NCI-H510A treated with DMSO at 0.1 percent for 48 hours (cell line): ENCODE data around the gene RNU6-8.

Experiments
- DNase-seq: peaks from one replicate; lab custom pipeline; 2025; lab: John Stamatoyannopoulos, UW

RNU6-8 gene

DNA sequence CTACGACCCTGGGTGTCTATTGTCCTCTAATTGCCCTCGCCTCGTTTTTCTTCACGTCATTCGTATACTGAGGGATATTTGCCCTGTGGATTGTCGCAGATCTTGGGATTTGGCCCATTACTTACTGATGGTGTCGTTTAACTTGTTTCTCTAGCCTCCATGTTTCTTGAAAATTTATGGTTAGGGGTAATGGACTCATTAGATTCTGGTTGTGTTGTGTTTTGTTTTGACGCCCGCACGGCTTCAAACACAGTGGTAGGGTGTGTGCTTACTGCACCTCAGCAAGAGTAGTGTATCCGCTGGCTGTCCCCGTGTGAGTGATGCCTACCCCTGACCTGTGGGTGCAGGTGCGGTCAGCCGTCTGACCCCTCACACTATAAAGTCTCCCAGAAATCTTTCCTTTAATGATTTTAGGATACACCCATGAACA, 874 bp upstream of the RNU6-8 start:
- peak; percentile 56 for DNase-seq

DNA sequence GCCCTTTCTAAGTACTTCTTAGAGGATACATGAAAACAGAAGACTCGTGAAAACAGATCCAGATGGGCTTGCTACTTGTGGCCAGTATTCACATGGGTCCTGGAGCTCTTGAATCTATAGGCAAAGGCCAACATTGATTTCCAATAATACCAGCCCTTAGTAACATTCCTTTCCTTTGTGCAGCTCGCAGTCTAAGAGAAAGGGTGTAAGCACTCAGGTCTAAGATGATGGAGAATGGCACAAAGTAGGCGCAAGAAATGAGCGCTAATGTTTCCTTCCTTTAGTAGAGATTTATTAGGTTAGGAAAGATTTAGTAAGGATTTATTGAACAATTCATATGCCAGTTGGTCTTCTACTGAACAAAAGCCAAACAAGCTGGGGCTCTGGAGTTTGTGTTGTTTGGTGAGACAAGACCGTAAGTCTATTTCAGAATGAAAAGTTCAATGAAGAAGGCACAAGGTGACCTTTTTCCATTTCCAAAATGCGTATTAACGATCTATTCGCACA, 525 bp downstream of the RNU6-8 start:
- DNase-seq = peak; percentile 49

DNA sequence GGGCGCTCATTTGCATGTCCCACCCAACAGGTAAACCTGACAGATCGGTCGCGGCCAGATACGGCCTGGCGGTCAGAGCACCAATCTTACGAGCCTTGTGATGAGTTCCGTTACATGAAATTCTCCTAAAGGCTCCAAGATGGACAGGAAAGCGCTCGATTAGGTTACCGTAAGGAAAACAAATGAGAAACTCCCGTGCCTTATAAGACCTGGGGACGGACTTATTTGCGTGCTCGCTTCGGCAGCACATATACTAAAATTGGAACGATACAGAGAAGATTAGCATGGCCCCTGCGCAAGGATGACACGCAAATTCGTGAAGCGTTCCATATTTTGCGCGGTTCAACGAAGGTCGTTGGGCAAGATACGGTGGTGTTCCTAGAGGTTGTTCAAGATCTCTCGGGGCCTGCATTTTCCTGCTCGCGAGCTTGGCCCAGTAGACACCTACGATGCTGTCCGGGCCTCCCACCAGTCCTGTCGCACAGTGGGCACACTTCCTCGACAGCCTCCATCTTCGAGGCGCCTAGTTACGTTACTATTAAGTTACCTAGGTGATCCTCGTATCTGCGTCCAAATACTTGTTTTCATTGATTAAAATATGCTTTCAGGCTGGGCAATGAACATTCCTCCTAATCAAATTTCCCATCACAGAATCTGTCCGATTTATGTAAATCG, 1.1 kb downstream of the RNU6-8 start, which contains the start of gene RNU6-7:
RNU6-7 (plus strand) TSS at position 230 of the 675 bp plus-strand sequence.
- peak; percentile 49 for DNase-seq

DNA sequence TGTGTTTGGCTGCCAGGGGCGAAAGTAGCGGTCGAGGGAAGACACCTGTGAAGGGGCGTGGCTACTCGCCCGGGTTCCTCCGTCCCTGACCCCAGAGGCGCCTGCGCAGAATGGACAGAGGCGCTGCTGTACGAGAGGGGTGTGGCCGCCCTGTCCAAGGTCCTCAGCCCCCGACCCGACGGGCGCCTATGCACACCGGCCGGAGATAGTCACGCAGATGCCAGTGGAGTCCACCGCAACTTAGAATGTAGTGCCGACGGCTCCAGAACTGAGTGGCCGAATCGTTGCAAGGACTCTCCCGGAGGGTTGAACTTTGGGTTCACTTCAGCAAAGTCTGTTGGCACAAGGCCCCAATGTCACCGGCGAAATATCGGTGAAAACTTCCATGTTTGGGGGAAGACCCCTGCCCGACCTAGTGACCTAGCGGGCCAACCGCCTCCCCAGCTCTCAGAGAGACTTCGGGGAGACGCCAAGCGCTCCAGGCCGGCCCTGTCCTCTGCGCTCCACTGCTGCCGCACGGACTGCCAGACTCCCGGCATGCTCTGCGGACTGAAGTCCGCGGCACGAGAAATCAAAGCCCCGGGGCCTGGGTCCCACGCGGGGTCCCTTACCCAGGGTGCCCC, 1.8 kb downstream of the RNU6-8 start:
- peak; percentile 89 for DNase-seq

DNA sequence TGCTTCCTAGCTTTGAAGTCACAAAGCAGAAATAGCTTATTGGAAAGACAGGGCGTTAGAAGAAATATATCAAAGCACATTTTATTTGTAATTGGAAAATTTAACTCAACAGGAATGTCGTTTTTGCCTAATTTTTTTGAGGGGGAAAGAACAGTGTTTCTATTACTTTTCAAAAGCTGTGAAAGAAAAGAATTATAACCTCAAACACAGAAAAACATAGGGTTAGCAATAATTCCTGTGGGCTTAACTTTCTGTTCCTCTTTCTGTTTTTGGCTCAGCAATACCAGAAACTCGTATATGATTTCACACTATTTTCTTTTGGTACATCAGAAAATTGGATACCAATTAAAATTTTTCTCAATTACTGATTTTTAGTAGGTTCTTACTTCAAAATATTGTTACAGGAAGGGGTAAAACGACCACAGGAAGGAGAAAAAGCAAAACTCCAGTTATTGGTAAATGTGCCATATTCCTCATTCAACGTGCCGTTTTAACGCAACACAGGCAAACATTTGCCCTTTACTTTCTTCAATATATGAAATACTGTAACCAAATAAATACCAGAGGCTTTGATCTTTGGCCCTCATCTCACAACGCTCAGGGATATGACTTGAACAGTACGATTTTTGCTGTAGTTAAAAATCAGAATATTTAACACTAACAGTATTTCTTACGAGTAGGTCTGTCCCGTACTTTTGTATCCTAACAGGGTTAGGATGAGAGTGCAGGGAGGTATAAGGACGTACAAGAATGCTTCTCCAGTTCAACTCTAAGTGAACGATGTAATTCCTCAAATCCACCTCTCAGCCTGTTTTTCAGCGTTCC, 2.5 kb downstream of the RNU6-8 start:
- no peak for DNase-seq

DNA sequence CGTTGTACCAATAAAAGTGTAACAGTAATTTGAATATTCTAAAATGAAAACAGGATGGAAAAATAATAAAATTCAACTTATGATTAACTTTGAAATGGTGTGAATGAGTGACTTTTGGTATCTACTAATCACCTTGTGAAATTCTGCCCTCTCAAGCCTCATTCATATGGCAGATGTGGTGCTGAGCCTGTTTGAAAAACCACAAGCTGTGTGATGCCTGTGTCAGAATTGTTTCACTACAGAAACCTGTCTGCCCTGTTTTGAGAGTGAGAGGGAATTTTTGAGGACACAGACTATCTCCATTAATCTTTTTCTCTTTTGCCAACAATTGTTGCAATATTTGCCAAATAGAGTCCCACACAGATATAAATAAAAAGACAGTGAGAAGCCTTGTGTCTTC, 5.2 kb downstream of the RNU6-8 start:
- no peak for DNase-seq

DNA sequence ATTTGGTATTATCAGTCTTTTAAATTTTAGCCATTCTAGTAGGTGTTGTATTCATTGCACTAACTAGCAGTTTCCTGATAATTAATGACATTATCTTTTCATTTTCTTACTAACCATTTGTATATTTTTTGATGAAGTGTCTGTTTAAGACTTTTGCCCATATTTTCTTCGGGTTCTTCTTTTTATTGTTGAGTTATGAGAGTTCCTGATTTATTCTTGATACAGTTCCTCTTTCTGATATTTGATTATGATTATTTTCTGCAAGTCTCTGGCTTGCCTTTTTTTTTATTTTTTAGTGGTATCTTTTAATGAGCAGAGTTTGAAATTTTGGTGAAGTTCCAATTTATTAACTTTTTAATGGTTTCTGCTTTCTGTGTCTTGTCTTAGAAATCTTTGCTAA, 7.4 kb downstream of the RNU6-8 start:
- no peak for DNase-seq

DNA sequence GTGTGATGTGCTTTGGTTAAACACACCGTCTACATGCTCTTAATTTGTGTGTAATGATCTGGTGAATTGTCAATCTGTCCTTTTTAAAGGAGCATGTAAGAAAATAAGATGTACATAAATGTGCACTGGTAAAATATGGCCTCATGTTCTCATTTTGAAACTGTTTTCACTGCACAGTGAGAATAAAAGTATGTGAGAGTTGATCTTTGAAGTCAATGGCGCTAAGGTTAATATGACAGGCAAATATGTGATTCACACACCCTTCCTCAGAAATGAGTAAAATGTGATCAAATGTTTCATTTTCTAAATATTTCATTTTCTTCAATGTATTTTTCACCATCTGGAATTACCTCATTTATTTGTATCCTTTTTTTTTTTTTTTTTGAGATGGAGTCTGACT, 9.5 kb downstream of the RNU6-8 start:
- no peak for DNase-seq

DNA sequence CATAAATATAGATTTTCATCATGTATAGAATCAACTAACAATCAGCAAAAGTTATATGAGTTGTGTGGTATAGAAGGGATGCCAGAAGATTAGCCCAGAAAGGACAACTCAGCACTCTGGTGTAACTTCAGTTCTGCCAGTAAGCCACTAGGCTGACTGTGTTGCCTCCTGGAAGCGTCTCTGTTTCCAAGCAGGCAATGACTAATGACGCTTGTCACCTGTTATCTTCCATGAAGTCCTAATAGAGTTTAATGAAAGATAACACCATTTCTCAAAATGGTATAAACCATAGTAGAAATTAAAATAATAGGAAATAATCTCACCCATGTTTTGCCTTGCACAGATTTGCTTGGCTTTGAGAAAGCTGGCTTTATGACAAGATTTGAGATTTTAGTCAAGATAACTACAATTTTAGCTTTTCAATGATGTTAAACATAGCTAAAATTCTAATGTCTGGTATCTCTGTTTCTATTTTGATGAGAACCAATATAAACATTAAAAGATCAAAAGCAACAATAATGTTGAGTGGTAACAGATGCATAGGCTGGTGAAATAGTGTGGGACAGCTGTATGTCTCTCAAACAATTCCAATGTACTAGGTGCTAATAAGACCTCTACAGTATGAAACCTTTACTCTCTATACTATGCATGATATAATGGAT, 10.2 kb downstream of the RNU6-8 start:
- DNase-seq = no peak

DNA sequence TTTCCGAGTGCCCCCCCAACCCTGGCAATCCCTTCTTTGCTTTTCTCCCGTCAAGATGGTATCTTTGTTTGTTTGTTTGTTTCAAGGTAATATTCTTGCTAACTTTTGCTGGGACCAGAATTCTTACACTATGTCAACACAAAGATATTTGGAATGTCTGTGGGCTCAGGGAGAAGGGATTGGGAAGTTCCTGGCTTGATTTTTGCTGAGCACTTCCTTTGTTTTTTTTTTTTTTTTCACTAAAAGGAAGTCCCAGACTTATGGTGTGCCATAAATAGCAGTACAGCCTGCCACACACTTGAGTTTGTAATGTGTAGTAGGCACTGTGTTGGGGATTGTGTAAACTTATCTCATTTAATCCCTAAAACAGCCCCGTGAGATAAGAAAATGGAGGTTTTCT, 12.4 kb downstream of the RNU6-8 start:
- no peak for DNase-seq

DNA sequence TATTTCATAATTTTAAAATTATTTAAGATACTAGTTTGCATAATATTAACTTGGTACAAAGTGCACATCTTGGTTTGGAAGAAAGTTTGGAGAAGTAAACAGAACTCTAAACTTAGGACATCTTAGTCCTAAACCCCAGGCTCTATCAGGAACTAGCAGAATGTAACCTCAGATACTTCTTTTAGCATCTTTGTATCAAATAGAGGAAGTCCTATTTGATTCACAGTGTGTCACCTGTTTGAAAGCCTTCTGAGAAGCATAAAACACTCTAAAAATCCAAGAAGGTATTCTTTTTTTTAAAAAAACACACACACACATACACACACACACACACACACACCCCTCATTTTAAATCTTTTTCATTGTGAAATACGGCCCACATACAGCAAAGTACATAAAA, 13.3 kb downstream of the RNU6-8 start:
- DNase-seq = no peak

DNA sequence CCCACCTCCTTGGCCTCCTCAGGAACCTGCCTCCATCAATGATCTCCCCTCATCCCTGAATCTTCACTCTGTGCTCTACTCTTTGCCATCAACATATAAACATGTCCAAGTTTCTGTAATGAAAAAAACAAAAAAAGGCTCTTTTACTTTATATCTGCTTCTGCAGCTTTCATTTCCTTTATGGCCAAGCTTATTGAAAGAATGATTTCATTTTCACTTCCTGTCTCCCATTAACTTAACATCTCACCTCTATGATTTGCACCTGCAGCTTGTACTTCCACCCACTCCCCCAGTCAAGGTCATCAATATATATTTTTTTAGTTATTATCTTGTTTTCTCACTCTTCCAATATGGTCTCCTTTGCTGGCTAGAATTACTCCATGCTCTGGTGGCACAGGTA, 16.8 kb downstream of the RNU6-8 start:
- DNase-seq = no peak

DNA sequence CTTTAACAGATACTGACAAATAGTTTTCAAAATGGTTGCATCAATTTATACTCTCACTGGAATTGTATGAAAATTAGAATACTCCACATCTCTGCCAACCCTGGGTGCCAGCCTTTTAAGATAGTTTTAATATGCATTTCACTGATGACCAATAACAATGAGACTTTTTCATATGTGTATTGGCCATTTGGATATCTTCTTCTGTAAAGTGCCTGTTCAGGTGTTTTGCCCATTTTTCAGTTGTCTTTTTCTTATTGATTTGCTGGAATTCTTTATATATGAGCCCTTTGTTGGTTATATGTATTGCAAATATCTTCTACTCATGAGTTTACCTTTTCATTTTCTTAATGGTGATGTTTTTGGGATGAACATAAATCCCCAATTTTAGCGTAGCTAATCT, 18.0 kb downstream of the RNU6-8 start:
- no peak for DNase-seq

DNA sequence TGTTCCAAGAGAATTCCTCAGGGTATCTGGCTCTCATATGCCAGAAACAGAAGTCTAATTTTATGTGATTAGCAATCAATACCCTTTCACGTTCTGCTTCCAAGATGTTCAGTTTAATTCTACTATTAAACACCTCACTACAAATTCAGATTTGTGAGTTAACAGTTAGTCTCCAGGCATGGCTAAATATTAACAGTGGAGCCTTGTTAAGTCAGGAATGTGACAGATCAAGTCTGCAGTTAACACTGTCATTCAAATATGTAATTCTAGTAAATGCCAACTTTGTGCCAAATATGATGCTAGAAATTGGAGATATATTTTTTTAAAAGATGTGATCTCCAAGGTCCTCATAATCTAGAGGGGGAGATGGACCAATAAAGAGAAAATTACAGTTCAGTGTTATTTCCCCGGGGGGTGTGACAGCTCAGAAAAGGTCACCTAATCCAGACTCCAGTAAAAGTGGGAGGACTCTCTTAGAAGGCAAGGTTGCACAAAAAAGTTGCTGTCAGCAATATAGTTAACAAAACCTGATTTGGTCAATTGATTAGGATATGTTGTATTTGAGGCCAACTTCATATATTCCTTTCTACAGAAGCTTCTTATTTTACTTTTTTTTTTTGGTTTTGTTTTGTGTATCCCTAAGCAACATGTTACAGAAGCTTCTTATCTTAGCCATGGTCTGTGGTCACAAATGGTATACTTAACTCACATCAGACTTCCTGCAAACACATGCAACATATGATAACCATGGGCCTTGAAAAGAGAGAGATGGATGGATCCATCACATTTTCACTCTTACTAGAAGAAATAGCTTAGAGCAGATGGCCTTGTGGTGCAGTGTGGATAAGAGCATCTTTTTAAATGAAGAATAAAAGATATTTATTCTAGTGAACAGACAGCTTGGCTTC, 19.7 kb downstream of the RNU6-8 start:
- no peak for DNase-seq

DNA sequence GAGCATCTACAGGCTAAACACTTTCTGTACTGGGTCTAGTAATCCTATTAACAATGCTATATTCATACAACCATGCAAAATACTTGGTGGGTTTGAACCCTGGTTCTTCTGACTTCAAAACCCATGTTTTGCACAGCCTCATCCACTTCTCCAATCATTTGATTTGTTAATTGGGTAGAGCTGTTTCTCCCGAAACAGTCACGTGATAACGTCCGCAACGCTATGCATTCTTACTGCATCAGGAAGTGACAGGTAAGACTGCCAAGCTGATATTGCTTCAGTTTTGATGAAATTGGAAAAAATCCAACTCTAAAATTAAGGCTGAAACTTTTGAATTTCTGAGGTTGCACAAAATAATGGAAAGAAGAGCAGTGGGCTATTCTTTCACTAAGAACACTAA, 31.6 kb downstream of the RNU6-8 start:
- DNase-seq = no peak

DNA sequence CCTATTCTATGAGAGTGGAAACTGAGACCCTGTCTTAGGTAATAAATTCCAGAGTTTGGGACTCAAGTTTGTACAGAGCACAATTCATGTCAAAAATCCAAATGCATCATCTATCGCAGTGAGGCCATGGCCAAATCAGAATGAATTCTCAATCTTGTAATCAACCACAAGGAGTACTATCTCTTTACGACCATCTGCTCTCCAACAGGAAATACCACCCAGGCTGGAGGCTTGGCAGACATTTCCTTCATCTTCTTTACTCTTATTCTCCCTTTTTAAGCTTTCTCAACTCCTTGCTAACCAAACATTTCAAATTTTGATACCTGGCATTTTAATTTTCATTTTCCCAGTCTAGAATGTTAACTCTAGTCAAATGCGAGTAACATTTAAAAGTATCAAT, 33.9 kb downstream of the RNU6-8 start:
- DNase-seq = no peak

DNA sequence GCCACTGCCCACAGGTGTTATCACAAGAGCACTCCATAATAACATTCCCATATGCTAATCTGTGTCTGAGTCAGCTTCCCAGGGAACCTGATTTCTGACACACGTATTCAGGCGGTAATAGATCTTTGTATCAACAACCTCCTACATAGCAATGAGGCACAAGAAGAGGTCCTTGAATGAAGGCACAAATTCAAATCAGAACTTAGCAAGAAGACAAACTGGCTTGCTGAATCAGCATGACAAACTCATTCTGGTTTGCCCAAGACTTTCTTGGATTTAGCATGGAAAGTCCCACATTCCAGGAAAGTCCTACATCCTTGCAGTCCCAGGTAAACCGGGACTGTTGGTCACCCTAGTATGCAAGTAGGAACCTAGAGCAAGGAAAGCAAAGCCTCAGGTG, 35.2 kb downstream of the RNU6-8 start:
- DNase-seq = no peak

DNA sequence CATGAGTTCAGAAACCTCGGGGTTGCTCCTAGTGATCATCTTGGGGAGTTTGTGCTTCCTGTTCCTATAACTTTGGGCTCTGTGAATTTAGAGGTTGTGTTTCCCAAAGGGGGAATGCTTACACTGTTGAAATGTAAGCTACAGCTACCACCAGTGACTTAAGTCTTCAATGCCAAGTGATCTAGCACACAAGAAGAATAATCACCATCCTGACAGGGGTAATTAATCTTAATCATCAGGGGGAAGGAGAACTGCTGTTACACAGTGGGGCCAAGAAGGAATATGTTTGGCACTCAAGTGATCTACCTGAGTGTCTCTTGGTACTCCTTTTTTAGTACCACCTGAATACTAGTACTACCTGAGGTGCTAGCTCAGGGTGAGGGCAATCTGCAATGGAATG, 36.1 kb downstream of the RNU6-8 start:
- no peak for DNase-seq

DNA sequence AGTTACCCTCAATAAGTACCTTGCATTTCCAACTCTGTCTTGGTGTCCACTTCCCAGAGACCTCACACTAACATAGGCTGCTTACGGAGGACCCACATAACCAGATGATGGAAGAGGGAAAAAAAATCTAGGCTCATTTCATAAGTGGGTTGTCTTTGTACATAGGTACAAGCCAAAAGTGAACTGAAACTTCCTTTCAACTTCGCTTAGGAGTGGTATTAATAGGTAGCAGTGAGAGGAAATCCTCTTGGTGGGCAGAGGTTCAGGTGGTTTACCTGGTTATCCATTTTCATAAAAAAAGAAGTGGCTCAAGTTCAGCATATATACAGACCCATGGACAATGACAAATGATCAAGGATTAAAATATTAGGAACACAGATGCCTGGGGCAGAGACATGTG, 37.0 kb downstream of the RNU6-8 start:
- no peak for DNase-seq
